BJ (cell line): ENCODE data around the gene KIF1A. TPM values are rescaled to one million over a fixed set of nuclear protein-coding genes. Genes with fewer than 3 reads are reported as not detected.

Experiments used
- CTCF ChIA-PET: fragments of 350-600 bp; formaldehyde crosslinking; extraction: SDS; loops from one replicate; lab custom pipeline; 2021; ENCODE audit warnings: antibody characterized with exemption, inconsistent platforms; lab: Yijun Ruan, JAX
- POLR2A ChIA-PET: fragments of 300-600 bp; sonication (Branson Sonifier 250); formaldehyde crosslinking; extraction: SDS; loops from one replicate; lab custom pipeline; 2021; ENCODE audit warnings: antibody characterized with exemption; lab: Charles Lee
- DNase-seq: peaks from one replicate; pipeline ENCODE4 v3.0.0-alpha.2; 2011; ENCODE audit warnings: low read depth
- H3K27me3 ChIP-seq: 2 replicates; pipeline ENCODE4 v1.6.0; 2011; ENCODE audit warnings: low read length; ENCODE audit not compliant: control insufficient read depth, insufficient read depth
- H3K36me3 ChIP-seq: 2 replicates; pipeline ENCODE4 v1.5.1; 2011; ENCODE audit warnings: low read length; ENCODE audit not compliant: control insufficient read depth, insufficient read depth
- H3K4me3 ChIP-seq: 2 replicates; pipeline ENCODE4 v1.5.1; 2011; ENCODE audit warnings: low read depth, mild to moderate bottlenecking, control low read depth, low read length
- polyA plus RNA-seq: library from polyadenylated mRNA; depleted of rRNA; stranded (reverse); fragments of >200 nt; gene quantifications from 2 replicates; pipeline ENCODE4 v1.2.3, GENCODE V29; 2011
- TF ChIP-seq, protein P1 (sequence below): IDR thresholded peaks from 2 replicates; pipeline ENCODE4 v1.5.1; 2011; ENCODE audit warnings: low read depth, mild to moderate bottlenecking, control low read depth, inconsistent platforms, low read length, moderate library complexity; ENCODE audit not compliant: insufficient read depth

The KIF1A gene
- polyA plus RNA-seq, 1 experiment = 0.01 TPM

DNA sequence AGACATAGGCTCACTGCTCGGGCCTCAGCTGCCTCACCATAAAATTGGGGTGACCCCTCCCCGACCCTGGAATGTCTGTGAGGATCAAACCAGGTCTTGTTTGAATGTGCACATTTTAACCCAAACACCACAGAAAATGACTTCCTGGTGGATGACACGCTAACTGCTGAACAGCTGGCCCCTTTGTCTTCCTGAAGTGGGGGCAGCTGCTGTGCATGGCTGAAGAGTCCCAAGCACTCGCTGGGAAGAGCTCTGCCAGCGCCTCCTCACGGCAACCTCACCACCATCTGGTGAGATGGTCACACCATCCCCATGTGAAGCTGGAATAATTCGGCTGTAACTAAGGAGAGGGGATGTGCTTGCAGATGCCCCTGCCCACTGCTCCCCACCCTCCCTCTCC, 94.3 kb downstream of the KIF1A start:
- CTCF ChIA-PET = no interaction called here
- POLR2A ChIA-PET = no interaction called here
- no peak for DNase-seq
- peaks cover 13% of the 10 kb centered on the region for H3K27me3 ChIP-seq
- TF ChIP-seq, protein P1, sequence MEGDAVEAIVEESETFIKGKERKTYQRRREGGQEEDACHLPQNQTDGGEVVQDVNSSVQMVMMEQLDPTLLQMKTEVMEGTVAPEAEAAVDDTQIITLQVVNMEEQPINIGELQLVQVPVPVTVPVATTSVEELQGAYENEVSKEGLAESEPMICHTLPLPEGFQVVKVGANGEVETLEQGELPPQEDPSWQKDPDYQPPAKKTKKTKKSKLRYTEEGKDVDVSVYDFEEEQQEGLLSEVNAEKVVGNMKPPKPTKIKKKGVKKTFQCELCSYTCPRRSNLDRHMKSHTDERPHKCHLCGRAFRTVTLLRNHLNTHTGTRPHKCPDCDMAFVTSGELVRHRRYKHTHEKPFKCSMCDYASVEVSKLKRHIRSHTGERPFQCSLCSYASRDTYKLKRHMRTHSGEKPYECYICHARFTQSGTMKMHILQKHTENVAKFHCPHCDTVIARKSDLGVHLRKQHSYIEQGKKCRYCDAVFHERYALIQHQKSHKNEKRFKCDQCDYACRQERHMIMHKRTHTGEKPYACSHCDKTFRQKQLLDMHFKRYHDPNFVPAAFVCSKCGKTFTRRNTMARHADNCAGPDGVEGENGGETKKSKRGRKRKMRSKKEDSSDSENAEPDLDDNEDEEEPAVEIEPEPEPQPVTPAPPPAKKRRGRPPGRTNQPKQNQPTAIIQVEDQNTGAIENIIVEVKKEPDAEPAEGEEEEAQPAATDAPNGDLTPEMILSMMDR = no peak
- no peaks in the 10 kb centered on the region for H3K36me3 ChIP-seq
- H3K4me3 ChIP-seq = no peak overlapping the region

DNA sequence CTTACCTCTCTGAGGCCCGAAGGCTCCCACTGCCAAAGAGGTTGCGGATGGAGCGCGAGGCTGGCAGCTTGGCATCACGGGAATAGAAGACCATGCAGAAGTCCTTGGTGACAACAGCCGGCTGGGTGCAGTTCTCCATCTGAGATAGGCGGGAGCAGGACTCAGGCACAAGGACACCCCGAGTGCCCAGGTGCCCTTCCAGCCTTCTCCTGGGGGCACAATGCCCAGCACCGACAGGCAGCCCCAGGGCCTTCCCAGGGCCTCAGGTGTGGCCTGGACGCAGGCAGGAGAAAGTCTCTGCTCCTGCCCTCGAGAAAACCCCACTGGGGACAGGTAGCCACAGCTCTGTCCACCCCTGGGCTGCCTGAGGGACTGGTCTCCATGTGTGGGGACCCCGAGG, 94.8 kb downstream of the KIF1A start:
- no peaks in the 10 kb centered on the region for H3K36me3 ChIP-seq
- CTCF ChIA-PET = no interaction called here

DNA sequence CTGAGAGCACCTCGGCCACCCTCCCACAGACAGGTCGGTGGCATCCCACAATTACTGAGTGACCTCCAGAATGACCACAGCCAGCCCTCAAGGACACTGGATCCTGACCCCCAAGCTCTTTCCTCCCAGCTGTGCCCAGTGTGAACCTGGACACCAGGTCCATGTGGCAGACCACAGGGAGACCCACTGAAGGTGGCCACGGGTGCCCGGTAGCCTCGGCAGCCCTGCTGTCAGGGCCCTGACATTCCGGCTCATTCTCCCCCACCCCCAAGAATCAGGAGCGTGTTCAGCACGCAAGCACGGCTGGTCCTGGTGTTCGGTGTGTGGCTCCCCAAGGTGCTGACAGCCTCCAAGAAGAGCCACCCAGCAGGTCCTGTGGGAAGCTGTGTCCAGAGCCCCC, 95.6 kb downstream of the KIF1A start:
- ChIA-PET CTCF (interaction anchor here (0.7 kb wide), 1 partner anchor 210 kb away, joined by 3 read pairs; no protein-coding TSS in a partner anchor), POLR2A (no interaction called here)
- DNase-seq = no peak
- Histone ChIP-seq H3K36me3 (no peaks in the 10 kb centered on the region), H3K27me3 (peaks cover 2% of the 10 kb centered on the region; the same call in 1 of the 2 replicates), H3K4me3 (no peak overlapping the region)
- TF ChIP-seq, protein P1 = no peak

More for the DNA sequence above, 94.8 kb downstream of the KIF1A start:
- no peak for DNase-seq
- Histone ChIP-seq H3K27me3 (peaks cover 9% of the 10 kb centered on the region), H3K4me3 (no peak overlapping the region)
- TF ChIP-seq, protein P1 = no peak
- POLR2A ChIA-PET = no interaction called here

DNA sequence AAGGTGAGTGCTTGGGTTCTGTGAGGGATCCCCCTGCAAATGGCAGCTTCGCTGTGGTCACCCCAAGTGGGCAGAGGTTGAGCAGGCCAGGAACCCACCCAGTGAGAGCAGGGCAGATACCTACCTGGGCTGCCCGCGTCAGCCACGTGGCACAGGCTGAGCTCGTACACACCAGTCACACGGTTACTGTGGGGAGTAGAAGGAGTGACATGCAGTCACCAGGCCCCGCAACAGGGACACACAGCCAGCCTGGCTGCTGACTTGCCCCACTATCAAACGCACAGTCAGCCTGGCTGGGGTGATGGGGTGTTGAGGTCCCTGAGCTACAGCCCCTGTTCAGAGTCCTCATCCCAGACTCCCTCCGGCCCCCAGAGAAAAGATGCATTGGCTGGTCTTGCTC, 96.2 kb downstream of the KIF1A start:
- CTCF ChIA-PET = interaction anchor here (0.5 to 0.7 kb wide), 2 partner anchors 210 to 914 kb away, joined by 3 to 5 read pairs; no protein-coding TSS in a partner anchor
- TF ChIP-seq, protein P1 = no peak
- no peaks in the 10 kb centered on the region for H3K36me3 ChIP-seq

DNA sequence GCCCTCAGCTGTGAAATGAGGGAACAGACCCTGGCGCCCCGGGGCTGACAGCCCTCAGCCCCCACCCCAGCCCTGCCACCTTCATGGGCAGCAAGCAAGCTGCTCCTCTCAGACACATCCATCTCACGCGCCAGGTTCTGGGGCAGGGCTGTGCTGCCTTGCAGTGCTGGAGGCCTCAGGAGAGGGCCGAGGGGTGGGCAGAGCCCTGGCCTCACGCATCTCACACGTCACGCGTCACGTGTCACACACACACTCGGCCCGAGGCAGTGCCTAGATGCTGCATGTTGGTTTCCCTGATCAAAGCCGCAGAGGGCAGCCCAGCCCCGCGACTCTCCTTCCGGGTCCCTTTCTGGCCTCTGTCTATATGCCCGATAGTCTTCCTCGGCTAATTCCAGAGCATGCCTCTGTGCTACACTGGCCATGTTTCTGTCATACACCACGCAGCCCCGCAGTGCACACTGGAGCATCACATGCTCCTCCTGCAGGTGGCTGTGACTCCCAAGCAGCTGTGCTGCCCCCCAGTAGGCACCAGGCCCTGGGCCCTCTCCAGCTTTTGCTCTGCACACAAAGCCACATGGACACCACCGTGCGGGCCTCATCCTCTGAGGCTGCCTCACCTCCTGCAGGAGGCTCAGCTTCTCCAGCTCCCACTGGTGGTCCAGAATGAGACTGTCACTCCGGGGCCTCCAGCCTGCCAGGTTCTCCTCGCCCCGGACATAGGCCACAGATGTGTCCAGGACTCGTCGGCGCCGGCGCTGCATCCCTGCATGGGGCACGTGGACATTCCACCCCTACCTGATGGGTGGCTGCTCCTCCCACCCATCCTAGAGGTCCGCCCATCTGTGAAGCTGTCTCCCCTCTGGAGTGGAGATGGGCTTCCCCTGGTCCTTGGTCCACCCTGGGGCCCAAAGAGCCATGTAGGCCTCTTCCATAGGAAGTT, 97.0 kb downstream of the KIF1A start:
- Histone ChIP-seq H3K27me3 (peaks cover 1% of the 10 kb centered on the region; the same call in 1 of the 2 replicates), H3K4me3 (no peak overlapping the region), H3K36me3 (no peaks in the 10 kb centered on the region)
- CTCF ChIA-PET = interaction anchor here (0.5 kb wide), 1 partner anchor 914 kb away, joined by 5 read pairs; no protein-coding TSS in a partner anchor
- DNase-seq = no peak
- TF ChIP-seq, protein P1 = no peak
- POLR2A ChIA-PET = no interaction called here

More for the DNA sequence above, 96.2 kb downstream of the KIF1A start:
- POLR2A ChIA-PET = no interaction called here
- peaks cover 2% of the 10 kb centered on the region; the same call in 1 of the 2 replicates for H3K27me3 ChIP-seq
- DNase-seq = no peak
- no peak overlapping the region for H3K4me3 ChIP-seq
